COLO829 (cell line): ENCODE results near the gene RNASE9.
"Not testable (repeated sequence)": the region's sequence is repeated elsewhere in the genome, so short reads cannot be mapped to it uniquely, and the experiment has no call there.

Experiments
- DNase-seq: peaks from one replicate; pipeline ENCODE4 v3.0.0; 2012; ENCODE audit warnings: low spot score

Gene RNASE9

DNA sequence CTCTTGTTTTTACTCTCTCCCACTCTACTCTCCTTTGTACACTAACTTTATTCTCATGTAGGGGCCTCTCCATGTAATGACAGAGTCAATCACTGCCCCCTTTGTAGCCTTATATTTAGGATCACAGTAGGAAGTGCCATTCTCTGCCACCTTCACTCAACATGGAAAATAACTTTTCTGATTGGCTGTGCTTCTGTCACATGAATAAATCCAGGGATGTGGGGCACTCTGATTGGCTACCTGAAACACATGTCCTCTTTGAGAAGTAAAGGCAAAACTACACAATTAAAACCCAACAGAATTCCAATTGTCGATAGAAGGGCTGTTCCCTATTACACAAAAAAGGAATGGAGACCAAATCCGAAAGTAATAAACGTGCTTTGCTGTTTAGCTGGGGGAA lies at the start of gene RNASE9:
RNASE9 (minus strand) TSS at position 87 of the 400 bp plus-strand sequence.
- no peak for DNase-seq

DNA sequence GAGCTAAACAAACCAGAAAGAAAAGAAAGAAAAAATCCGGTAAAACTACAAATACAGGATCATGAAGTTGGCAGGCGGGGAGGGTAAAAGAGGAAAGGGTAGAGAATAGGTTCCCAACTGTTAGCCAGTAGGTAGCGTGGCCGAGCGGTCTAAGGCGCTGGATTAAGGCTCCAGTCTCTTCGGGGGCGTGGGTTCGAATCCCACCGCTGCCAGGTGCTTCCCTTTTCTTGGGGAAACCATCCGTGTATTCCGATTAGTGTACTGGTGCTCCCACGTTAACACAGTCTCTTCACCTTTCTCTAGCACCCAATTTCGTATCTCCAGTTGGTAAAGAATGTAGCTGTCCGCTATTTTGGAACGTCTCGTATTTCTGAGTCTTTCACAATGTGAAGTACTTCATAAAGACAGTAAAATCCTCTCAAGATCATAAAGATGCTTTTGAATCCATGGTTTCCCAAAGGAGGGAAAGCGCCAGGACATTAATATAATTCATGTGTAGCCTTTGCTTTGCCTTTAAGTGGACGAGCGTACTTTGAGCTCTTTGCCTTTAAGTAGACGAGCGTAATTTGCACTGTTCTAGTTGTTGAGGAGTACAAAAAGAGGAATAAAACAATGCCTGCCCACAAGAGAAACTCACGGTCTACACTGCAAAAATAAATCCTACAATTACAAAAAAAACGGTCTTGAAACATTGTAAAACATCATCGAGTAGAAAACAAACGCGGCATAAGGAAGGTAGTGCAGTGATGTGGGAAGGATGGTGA lies 49.3 kb upstream of the RNASE9 start:
- DNase-seq: peak; percentile 86

DNA sequence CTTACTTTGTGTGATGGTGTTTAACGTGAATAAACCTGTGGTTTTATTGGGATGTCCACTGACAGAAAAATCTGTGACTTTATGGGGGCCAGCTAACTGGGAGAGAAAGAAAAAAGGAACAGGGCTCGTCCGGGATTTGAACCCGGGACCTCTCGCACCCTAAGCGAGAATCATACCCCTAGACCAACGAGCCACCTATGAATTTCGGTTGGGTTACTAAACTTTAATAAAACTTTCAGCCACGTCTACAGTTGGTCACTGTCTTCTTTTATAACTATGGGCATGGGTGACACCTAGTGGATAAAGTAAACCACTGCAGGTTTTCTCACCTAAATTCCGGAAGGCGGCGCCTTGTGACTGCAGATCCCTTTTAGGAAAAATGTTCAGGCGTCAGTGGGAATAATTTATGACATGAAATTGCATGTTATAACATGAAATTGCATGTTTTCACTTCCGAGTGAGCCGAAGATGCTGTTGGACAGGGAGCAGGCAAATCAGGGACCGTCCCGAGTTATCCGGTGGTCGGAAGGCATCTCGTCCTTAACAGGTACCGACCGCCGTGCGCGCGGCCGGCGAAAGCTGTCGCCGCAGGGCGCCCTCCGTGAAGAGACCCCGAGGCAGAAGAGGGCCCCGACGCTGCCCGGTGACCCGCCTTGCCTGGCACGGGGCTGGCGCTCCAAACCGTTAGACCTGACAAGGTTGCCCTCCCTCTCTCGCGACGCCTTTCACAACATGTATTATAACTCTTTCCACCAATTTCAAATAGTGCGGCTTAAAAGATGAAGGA lies 48.6 kb upstream of the RNASE9 start:
- DNase-seq: peak; percentile 92

DNA sequence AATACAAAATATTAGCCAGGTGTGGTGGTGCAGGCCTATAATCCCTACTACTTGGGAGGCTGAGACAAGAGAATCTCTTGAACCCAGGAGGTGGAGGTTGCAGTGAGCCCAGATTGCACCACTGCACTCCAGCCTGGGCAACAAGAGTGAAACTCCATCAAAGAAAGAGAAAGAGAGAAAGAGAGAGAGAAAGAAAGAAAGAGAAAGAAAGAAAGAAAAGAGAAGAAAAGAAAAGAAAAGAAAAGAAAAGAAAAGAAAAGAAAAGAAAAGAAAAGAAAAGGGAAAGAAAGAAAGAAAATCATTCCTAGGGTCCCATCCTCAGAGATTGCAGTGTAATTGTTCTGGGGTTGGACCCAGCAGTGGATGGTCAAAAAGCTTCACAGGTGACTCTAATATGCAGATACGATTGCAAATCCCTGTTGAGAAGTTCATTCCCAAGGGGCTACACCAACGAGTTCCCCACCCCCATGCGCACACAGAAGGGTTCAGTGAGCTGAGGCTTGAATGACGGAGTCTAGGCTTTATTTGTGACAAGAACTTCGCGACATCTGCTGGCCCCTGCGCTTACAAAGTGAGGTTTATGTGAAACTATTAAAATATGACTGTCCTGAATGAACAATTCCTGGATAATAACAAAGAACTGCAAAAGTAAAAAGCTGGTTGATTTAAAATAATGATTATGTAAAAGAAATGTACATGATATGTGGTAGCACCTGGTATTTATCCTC lies 47.7 kb upstream of the RNASE9 start:
- DNase-seq: no peak

DNA sequence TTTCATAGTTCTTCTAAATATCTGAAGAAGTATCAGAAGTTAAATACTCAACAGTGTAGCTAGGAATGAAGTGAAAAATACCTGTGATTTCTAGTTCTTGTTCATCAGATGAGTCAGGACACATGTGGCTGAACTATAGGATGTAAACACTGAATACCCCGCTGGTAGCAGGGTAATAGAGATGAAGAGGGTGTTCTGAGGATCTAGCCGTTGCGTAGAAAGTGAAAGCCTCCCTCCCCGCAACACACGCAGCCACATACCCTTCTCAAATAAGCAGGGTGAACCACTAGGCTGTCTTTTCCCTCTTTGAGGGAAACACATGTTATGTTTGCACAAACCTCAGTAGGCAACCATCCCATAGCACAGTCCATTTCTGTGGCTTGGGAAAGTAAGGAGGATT lies 46.8 kb upstream of the RNASE9 start:
- DNase-seq: no peak

DNA sequence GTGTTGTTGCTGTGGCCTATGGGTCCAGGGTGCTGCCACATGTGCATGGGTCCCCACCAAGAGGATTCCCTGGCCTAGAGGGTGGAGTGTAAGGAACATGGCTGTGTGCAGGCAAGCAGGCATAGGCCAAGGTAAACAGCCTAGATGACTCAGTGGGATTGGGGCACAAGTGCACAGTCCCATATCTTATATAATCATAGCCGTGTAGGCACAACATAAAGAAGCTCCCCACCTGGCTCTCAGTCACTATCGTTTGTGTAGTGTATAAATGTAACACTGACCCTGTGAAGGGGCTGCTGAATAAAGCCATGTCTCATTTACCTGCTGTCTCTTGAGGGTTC lies 46.0 kb upstream of the RNASE9 start:
- no peak for DNase-seq

DNA sequence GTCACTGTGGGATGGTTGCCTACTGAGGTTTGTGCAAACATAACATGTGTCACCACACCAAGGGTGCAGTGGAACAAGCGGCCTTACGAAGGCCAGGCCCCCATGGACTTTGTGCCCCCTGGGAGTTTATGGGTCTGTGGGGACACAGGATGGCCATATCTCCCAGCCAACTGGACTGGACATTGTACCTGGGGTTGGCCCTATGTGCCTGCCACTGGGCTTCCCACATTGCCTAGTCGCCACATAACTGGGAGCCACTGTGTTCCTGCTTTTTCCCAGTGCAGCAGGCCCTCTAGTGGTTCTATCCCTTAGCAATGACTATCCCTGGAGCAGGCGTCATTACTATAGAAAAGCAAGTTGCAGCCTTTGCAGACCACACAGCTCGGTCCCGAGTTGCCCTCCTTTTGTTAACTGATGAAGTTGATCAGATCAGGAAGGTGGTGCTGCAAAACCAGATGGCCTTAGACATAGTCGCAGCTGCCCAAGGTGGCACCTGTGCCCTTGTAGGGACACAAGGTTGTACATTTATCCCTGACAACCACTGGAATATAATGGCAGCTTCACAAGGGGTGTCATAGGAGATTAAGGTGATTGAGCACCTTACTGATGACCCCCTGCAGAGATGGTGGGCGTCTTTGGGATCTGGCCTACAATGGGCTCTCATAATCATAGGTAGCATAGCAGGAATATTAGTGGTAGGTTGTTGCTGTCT lies 45.5 kb upstream of the RNASE9 start:
- DNase-seq: peak; percentile 76

DNA sequence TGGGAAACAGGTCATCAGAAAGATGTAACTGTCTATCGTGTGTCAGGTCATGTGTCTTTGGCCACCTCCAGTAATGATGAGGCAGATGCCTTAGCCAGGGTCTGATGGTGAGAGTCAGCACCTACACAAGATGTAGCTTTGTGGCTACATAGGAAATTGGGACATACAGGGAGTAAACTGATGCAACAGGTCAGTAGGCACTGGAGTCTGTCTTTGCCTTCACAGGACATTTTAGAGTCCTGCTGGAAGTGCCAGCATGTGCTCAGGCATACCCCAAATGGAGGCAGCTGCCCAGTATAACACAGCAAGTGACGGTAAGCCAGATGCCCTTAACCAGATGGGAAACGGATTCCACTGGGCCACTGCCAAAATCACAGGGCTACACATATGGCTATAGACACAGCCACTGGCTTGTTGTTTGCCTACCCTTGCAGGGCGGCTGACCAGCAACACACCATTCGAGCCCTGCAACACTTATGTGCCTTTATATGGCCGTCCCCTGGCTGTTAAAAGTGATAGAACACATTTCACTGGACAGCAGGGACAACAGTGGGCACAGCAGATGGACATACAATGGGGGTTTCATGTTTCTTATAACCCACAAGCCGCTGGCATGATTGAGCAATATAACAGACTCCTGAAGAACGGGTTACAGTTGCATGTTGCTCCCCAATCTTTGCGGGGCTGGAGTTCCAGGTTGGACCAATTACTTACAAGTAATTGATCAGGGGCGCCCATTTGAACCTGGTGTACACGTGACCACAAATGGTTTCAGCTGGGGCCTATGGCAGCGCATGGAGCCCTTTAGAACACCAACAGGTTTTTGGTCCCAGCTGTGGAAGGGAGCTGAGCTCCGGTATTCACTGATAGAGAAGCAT lies 43.2 kb upstream of the RNASE9 start:
- no peak for DNase-seq

DNA sequence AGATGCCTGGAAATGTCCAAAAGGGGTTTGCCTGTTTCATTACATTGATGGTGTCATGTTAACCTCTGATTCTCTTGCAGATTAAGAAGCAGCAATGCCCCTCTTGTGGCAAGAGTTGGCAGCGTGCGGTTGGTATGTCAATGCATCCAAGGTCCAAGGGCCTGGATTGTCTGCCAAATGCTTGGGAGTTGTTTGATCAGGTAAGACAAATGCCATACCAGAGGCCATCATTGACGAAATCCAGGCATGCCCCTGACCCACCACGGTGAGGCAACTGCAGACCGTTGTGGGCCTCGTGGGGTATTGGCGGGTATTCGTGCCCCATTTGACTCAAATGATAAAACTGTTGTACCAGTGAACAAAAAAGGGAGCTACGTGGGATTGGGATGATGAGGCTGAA lies 41.7 kb upstream of the RNASE9 start:
- DNase-seq: no peak

DNA sequence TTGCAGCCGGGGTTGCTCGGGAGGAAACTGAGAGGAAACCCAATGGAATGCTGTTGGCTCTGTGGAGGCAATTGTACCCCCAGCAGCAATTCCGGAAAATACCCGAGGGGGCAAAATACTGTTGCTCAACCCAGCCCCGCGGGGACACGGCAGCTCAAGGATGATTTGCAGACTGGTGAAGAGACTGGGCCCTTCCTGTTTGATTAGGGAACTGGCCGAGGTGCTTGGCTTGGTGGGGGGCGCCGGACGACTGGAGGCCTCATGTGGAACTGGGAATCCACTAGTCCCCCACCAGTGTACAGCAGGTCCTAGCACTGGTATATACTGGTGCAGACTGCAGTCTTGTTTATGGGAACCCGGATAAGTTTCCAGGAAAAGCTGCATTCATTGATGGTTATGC lies 40.7 kb upstream of the RNASE9 start:
- DNase-seq: no peak

DNA sequence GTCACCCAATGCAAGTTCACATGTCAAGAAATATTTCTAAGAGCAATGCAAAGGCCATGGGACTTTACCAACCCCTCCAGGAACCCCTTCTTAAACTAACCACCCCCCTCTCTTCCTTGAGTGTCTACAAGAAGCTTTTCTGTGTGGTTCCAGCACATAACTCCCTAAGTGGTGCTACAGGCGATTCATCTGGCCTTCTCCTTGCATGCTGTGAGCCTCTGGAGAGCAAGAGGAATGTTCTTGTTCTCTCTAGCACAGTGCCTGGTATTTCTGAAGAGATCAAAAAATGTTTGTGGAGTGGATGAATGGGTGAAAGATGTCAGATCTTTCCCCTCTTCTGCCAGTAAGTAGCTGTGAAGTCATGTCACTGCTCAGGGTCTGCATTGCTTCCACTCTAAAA lies 36.3 kb upstream of the RNASE9 start:
- DNase-seq: no peak

DNA sequence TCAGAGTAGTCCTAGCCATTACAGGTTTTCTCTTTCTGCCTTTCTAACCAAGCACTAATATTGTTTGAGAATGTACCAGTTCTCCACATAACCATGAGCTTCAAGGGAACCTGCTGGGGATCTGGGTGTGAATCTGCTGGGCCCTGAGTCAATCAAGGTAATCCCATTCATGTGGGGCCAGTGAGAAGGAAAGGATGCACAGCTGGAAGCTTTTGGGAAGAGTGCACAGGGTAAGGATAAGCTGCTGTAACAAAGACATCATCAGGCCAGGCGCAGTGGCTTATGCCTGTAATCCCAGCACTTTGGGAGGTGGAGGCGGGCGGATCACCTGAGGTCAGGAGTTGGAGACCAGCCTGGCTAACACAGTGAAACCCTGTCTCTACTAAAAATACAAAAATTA lies 34.9 kb upstream of the RNASE9 start:
- not testable (repeated sequence) for DNase-seq

DNA sequence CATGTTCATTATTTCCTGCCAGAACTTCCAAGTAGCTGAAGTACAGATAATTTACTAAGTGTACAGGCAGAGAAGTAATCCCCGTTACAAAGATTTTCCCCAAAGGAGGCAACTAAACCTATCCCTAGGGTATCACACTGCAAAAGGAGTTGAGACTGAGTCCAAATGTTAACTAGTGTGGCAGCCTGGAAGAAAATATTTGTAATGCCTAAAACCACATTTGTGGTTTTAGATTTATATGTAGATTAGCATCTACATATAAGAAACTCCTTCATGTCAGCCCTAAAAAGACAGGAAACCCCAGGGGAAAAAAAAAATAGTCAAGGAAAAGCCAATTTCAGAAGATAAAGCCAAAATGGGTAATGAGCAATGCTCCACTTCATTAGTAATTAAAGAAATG lies 31.7 kb upstream of the RNASE9 start:
- DNase-seq: no peak

DNA sequence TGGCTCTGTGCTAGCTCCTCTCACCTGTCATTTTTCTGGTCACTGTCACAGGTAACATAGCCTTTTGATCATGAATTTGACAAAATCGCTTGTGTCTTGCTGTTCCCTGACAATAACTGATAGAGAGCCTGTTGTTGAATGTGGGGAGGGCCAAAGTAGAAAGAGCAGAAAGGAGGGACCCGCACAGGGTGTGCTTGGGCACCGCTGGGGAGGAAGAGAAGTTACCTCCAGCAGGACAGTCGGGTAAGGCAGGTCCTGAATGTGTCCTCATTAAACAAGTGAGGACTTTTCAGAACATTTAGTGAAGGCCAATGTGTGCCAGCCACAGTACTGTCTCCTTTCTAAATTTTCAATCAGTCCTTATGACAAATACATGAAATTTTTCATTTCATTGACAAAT lies 30.4 kb upstream of the RNASE9 start, which contains the start of gene RNASE12:
RNASE12 (minus strand) TSS at position 142 of the 400 bp plus-strand sequence. CDS start 653 bp downstream, outside the sequence.
- DNase-seq: no peak

DNA sequence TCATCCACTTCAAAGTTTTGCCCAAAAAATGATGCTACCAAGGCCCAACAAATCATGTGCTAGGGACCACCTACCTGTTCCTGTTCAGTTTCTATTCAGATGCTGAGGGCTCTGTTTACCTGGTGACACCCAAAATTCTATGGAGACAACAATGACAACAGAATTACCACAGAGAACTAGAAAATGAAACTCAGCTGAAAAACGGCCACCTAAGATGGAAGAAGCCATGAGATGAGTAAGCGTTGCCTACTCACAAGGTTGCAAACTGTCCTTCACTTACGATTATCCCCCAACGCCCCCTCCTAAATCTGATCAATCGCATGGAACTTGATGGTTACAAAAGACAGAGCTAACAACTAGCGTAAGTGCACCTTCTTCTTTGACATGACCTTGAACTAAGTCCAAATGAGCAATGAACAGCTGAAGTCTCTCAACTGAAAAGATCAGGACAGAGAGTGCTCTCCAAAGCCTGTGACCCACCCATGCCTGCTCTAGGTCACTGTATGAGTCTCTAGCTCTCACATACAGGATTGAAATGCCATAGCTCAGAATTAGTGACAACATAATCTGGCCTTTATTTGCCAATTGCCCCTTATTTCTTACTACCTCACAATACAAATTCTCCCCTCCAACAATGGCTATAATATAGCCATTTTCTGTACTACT lies 26.8 kb upstream of the RNASE9 start, which contains the start of gene RNASE11:
RNASE11 (minus strand) TSS at position 513 of the 666 bp plus-strand sequence.
- DNase-seq: no peak

DNA sequence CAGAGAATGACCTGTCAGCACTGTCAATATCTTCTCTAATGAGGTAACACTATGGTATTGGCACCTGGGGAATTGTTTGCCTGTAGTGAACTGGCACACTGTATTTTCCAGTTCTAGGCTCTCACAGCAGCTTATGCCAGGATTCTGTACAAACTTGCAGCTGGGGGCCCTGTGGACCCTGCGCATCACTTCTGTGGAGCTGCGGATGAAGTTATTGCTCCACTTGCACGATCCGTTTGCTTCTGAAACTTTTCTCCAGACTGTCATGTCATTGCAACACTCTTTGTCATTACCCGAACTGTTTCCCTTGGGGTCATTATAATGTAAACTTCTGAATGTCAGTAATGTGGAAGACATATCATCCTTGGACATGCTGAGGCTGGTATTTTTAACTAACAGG lies 23.1 kb upstream of the RNASE9 start:
- no peak for DNase-seq

DNA sequence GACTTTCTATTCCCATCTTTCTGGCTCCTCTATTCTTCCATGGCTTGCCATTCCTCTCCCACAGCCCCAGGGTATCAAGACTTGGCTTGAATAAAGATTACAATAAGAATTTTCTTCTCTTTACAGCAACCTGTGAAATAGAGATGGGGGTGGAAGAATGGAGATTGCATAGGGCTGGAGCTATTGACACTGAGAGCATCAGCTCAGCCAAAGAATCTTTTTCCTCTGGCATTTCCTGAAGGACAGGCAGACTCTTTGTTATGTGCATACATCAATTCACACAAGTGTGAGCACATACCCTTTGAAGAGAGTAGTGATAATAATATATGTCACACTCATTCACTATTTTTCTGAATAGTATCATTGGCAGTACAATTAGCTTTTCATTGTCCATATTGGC lies 22.3 kb upstream of the RNASE9 start:
- DNase-seq: no peak

DNA sequence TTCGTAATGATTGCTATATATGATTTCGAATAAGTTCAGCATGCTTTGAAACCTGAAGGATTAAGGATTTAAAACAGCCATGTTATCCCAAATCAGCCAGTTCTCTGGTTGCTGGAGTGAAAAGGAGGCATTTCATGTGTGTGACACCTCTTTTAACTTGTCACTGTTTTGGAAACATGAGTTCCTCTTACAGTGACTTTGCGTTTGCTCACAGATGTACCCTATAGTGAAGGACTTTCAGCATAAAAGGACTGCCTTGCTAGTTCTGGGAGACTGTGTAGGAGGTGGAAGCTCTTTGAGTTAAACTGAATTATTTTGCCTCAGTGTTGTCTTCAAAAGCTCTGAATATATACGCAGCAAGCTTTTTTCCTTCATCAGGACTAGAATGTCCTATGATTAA lies 19.4 kb upstream of the RNASE9 start:
- no peak for DNase-seq

DNA sequence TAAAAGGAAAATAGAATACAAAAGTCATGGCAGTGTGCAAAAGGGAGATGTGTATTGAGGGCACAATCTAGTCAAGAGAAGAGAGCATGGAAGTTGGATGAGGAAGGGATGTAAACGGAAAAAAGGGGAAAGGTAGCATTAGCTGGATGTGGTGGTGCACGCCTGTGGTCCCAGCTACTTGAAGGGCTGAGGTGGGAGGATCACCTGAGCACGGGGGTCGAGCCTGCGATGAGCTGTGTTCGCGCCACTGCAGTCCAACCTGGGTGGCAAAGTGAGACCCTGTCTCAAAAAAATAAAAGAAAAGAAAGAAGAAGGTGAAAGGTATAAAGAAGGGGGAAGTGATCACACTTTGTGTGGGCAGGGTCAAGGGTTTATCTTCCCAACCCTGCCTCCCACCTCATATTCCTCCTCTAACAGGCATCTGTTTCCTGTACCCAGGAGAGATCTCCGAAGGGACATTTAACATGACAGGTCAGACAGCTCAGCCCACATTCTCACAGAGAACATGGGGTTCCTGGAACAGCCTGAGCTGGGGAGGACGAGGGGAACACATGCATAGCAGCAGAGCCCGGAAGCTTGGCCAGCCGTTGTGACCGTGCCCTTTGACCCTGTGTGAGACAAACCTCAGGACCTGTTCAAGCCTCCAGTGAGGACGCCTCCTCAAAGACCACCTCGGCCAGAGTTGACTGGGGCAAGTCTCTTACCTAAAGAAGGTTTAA lies 18.1 kb upstream of the RNASE9 start:
- DNase-seq: no peak

DNA sequence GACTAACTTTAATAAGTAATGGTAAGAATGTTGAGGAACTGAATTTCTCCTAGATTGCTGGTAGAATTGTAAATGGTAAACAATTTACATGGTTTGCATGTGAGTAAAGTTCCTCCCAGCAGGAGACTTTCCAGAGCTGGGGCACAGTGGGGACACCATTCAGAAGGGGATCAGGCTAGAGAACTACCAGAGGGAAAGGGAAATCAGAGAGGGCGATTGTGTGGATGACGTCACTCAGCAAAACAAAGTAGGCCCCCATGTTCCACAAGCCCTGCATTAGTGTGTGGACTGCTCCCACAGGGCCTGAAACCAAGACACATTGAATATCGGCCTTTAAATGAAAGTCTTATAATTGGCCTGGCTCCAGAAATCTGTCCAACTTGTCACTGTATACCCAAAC lies 17.5 kb upstream of the RNASE9 start:
- no peak for DNase-seq
